MCF 10A (cell line): ENCODE measurements around the gene RAD21L1. TPM values are rescaled to one million over a fixed set of nuclear protein-coding genes. Genes with fewer than 3 reads are reported as not detected.

Experiments used
- BruUV-seq: library from RNA; stranded (reverse); fragments of 400-500 nt; replicated peaks from 2 replicates; lab custom pipeline; 2021; lab: Mats Ljungman, UMichigan
- CTCF ChIA-PET: fragments of 300-600 bp; sonication (Branson Sonifier 250); formaldehyde crosslinking; extraction: SDS; loops from one replicate; lab custom pipeline; 2021; ENCODE audit warnings: antibody characterized with exemption, inconsistent platforms; lab: Yijun Ruan, JAX
- POLR2A ChIA-PET: fragments of 300-600, 350-650 bp; sonication (Branson Sonifier 250); formaldehyde crosslinking; extraction: SDS; loops from one replicate; lab custom pipeline; 2020; ENCODE audit warnings: antibody characterized with exemption, inconsistent platforms; lab: Yijun Ruan, JAX
- DNase-seq: peaks from one replicate; pipeline ENCODE4 v3.0.0-alpha.2; 2018; ENCODE audit not compliant: unreplicated experiment
- H3K27ac Mint-ChIP-seq: one replicate; pipeline ENCODE4 v1.8.0; 2022; ENCODE audit warnings: mild to moderate bottlenecking, low read depth, mixed read lengths; ENCODE audit not compliant: unreplicated experiment
- H3K27me3 Mint-ChIP-seq: one replicate; pipeline ENCODE4 v1.8.0; 2022; ENCODE audit warnings: mixed read lengths; ENCODE audit not compliant: insufficient read depth, unreplicated experiment
- H3K36me3 Mint-ChIP-seq: one replicate; pipeline ENCODE4 v1.8.0; 2022; ENCODE audit warnings: mild to moderate bottlenecking, moderate library complexity, mixed read lengths; ENCODE audit not compliant: insufficient read depth, unreplicated experiment
- H3K4me1 Mint-ChIP-seq: one replicate; pipeline ENCODE4 v1.8.0; 2022; ENCODE audit warnings: mixed read lengths; ENCODE audit not compliant: insufficient read depth, unreplicated experiment
- H3K4me3 Mint-ChIP-seq: one replicate; pipeline ENCODE4 v1.8.0; 2022; ENCODE audit warnings: mild to moderate bottlenecking, moderate library complexity, mixed read lengths; ENCODE audit not compliant: unreplicated experiment
- H3K9me3 Mint-ChIP-seq: one replicate; pipeline ENCODE4 v1.8.0; 2022; ENCODE audit warnings: mixed read lengths; ENCODE audit not compliant: unreplicated experiment
- intact Hi-C: fragments of 100-400 bp; cut with micrococcal nuclease; formaldehyde crosslinking; loops from 2 replicates; pipeline ENCODE4 v1.14.1; 2022
- total RNA-seq: library from RNA; stranded (reverse); gene quantifications from 2 replicates; pipeline ENCODE4 v1.2.3, GENCODE V29; 2022
- TF ChIP-seq, protein P1 (sequence below): fragments of 200-600 bp; IDR thresholded peaks from one replicate; pipeline ENCODE4 v1.8.0; 2022; ENCODE audit warnings: antibody characterized with exemption, mild to moderate bottlenecking; ENCODE audit not compliant: unreplicated experiment

RAD21L1 gene
- total RNA-seq, 1 experiment from 2014 or later: not detected

DNA sequence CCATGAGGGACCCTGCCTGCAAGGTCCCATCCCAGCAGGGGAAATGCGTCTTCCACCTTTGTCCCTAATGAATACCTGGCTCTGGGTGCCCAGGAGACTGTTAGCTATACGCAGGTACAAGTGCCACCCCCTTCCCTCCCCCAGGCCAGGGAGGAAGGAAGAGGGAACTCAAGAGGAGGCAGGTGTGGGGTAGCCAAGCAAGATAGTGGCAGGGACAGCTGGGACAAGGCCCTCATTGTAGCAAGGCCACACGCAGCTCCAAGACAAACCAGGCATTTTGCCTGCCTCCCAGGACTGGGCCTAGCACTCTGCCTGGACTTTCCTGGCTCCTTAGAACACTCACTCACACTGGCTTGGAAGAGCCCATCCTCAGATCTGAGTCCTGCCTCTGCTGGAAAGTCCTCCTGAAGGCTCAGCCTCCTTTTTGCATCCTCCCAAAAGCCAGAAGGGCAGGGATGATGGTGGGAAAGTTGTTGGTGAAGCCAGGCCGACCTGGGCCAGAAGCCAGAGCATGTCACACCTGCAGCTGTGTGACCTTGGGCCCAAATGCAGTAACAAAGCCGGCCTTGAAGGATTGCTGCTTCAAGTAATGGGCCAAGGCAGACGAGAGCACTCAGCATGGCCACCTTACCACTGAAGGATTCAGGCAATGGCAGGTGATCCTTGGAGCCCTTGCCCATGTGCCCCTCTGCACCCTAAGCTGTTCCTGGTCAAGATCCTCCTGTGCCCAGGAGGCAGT, 68.0 kb downstream of the RAD21L1 start:
- no TSS peak for BruUV-seq
- H3K4me1 Mint-ChIP-seq: peaks cover 18% of the 10 kb centered on the region
- ChIA-PET POLR2A (interaction anchor here (0.6 kb wide), 1 partner anchor 918 kb away, joined by 5 read pairs; no protein-coding TSS in a partner anchor), CTCF (no interaction called here)
- no peak overlapping the region for H3K4me3 Mint-ChIP-seq
- H3K27me3 Mint-ChIP-seq: no peaks in the 10 kb centered on the region
- intact Hi-C loops: no loop called here
- no peaks in the 10 kb centered on the region for H3K9me3 Mint-ChIP-seq
- DNase-seq: no peak
- peaks cover 6% of the 10 kb centered on the region for H3K36me3 Mint-ChIP-seq
- TF ChIP-seq, protein P1, sequence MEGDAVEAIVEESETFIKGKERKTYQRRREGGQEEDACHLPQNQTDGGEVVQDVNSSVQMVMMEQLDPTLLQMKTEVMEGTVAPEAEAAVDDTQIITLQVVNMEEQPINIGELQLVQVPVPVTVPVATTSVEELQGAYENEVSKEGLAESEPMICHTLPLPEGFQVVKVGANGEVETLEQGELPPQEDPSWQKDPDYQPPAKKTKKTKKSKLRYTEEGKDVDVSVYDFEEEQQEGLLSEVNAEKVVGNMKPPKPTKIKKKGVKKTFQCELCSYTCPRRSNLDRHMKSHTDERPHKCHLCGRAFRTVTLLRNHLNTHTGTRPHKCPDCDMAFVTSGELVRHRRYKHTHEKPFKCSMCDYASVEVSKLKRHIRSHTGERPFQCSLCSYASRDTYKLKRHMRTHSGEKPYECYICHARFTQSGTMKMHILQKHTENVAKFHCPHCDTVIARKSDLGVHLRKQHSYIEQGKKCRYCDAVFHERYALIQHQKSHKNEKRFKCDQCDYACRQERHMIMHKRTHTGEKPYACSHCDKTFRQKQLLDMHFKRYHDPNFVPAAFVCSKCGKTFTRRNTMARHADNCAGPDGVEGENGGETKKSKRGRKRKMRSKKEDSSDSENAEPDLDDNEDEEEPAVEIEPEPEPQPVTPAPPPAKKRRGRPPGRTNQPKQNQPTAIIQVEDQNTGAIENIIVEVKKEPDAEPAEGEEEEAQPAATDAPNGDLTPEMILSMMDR: no peak
- H3K27ac Mint-ChIP-seq: no peak overlapping the region

DNA sequence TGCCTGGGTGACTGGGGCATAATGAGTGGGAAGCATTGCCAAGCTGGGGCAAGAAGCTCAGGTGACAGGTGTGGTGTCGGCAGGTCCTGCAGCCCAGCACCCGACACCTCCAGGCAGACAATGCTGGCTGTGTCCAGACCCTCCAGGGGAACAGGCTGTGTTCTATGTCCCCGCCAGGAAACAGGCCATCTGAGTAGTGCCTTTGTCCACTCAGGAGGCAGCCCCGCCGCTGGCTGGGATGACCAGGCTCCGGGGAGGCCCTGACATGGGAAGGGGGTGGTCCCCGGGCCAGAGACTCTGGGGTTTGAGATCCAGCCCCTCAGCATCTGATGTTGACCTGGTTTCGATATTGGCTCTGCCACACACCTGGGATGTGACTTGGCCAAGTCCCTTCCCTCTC, 68.7 kb downstream of the RAD21L1 start:
- intact Hi-C loops: no loop called here

DNA sequence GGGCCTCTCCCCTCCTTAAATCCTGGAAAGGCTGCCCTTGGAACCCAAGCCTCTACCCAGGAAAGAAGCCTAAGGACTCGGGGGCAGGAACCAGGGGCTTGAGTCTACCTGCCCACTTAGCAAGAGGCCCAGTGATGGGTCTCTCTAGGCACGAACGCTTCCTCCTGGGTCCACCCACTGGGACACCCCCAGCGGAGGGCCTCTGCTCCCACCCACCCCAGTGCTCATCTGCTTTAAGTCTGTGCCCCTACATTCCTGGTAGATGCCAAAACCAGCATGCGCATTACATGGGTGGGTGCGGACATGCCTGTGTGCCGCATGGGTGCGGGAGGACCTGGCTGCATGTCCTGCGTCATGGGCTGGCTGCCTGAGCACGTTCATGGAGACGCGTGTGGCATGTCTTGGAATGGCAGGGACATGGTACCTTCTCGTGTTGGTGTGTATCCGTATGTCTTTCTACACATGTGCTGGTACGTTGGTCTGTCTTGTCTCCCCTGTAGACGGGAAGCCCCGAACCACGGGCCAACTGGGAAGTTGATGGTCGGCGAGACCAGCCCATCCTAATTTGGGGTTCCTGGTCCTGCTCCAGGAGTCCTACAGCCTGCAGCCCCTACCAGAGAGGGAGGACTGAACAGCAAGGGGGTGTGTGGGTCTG, 69.6 kb downstream of the RAD21L1 start:
- Mint-ChIP-seq H3K9me3 (no peaks in the 10 kb centered on the region), H3K4me3 (no peak overlapping the region), H3K4me1 (peaks cover 18% of the 10 kb centered on the region), H3K27me3 (no peaks in the 10 kb centered on the region), H3K27ac (no peak overlapping the region), H3K36me3 (peaks cover 6% of the 10 kb centered on the region)
- TF ChIP-seq, protein P1: no peak
- CTCF ChIA-PET: no interaction called here
- no TSS peak for BruUV-seq
- DNase-seq: no peak
- intact Hi-C loops: no loop called here
- POLR2A ChIA-PET: no interaction called here

More for the DNA sequence above, 68.7 kb downstream of the RAD21L1 start:
- TF ChIP-seq, protein P1: no peak
- CTCF ChIA-PET: no interaction called here
- no peaks in the 10 kb centered on the region for H3K27me3 Mint-ChIP-seq
- peaks cover 18% of the 10 kb centered on the region for H3K4me1 Mint-ChIP-seq
- POLR2A ChIA-PET: no interaction called here
- no peaks in the 10 kb centered on the region for H3K9me3 Mint-ChIP-seq
- H3K36me3 Mint-ChIP-seq: peaks cover 6% of the 10 kb centered on the region
- no peak overlapping the region for H3K27ac Mint-ChIP-seq
- no peak for DNase-seq
- BruUV-seq: no TSS peak
- H3K4me3 Mint-ChIP-seq: no peak overlapping the region

DNA sequence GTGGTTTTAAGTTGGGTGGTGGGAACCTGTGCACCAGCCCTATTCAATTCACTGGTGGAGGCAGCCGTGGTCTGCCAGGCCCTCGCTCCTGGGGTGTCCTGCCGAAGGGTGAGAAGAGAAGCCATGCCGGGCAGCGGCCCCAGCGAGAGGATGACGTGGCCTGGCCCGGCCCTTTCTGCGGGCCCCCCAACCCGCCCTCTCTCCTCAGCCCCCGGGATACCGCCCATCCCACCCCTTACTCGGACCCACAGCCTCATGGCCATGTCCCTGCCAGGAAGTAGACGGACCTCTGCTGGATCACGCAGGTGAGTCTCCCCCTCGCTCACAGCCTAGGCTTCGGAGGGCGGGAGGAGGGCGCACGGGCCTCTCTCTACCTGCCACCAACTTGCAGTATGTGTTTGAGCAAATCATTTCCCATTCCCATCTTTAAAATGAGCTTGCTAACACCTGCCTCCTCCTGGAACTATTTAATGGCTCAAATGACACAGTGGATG, 70.3 kb downstream of the RAD21L1 start:
- H3K9me3 Mint-ChIP-seq: no peaks in the 10 kb centered on the region
- no peak overlapping the region for H3K4me3 Mint-ChIP-seq
- peaks cover 6% of the 10 kb centered on the region for H3K36me3 Mint-ChIP-seq
- TF ChIP-seq, protein P1: no peak
- ChIA-PET POLR2A (no interaction called here), CTCF (no interaction called here)
- no peak overlapping the region for H3K27ac Mint-ChIP-seq
- intact Hi-C loops: no loop called here
- DNase-seq: no peak
- H3K27me3 Mint-ChIP-seq: no peaks in the 10 kb centered on the region
- BruUV-seq: no TSS peak
- peaks cover 22% of the 10 kb centered on the region for H3K4me1 Mint-ChIP-seq
